HepG2 (cell line): ENCODE results near the gene PARK7. TPM values are rescaled to one million over a fixed set of nuclear protein-coding genes. Genes with fewer than 3 reads are reported as not detected.
A peak's percentile ranks its signal among the peaks of the same experiment; 100 is the strongest.

Experiments
- ATAC-seq: fragments of 200-7000 bp; cut with Tn5 transposase; 3 replicates; pipeline ENCODE4 v1.9.1; 2020; ENCODE audit warnings: mild to moderate bottlenecking, moderate library complexity
- BruUV-seq: library from RNA; stranded (reverse); fragments of 400-500 nt; replicated peaks from 2 replicates; lab custom pipeline; 2021; lab: Mats Ljungman, UMichigan
- CTCF ChIA-PET: fragments of 300-600 bp; formaldehyde crosslinking; extraction: SDS; loops from one replicate; lab custom pipeline; 2021; ENCODE audit warnings: low total read pairs, inconsistent platforms, low intra/inter-chr PET ratio; lab: Yijun Ruan, JAX
- POLR2A ChIA-PET: fragments of 350-600 bp; sonication (Branson Sonifier 250); formaldehyde crosslinking; loops from one replicate; lab custom pipeline; 2020; ENCODE audit warnings: antibody characterized with exemption, inconsistent platforms; lab: Yijun Ruan, JAX
- DNase-seq: peaks from one replicate; pipeline ENCODE4 v3.0.0-alpha.2; 2015; ENCODE audit warnings: low spot score
- FAIRE-seq: peaks from 3 replicates; lab custom pipeline; 2011; peaks lifted over from hg19 to GRCh38; lab: Jason Lieb, UNC
- H2AFZ ChIP-seq: one replicate; pipeline ENCODE4 v1.6.1; 2011; ENCODE audit warnings: low read length, inconsistent platforms
- H3K27ac ChIP-seq: fragments of 300-600 bp; 3 replicates; pipeline ENCODE4 v1.8.0; 2011; ENCODE audit warnings: mixed run types, mild to moderate bottlenecking, mixed read lengths, low read length, inconsistent platforms; ENCODE audit not compliant: insufficient read depth; ENCODE audit errors: extremely low read length
- H3K27me3 ChIP-seq, 2 experiments: fragments of 200-600 bp in 1 of 2; 2 replicates in 1 of 2; 3 replicates in 1 of 2; pipeline versions ENCODE4 v1.6.0 to v1.8.0; 2011; ENCODE audit warnings: low read length in 2 of 2, mild to moderate bottlenecking in 2 of 2, moderate library complexity in 2 of 2, inconsistent platforms in 1 of 2; ENCODE audit not compliant: insufficient read depth in 2 of 2, control insufficient read depth in 1 of 2
- H3K36me3 ChIP-seq, 2 experiments: fragments of 200-600 bp in 1 of 2; replicated peaks in 1 of 2; 2 replicates in 1 of 2; 3 replicates in 1 of 2; pipeline versions ENCODE4 v1.5.1 to v1.8.0; 2011; ENCODE audit warnings: low read length in 2 of 2, inconsistent platforms in 1 of 2; ENCODE audit not compliant: insufficient read depth in 2 of 2, control insufficient read depth in 1 of 2
- H3K4me1 ChIP-seq: 2 replicates; pipeline ENCODE4 v1.5.1; 2012; ENCODE audit warnings: low read length, inconsistent platforms; ENCODE audit not compliant: insufficient read depth
- H3K4me2 ChIP-seq: 2 replicates; pipeline ENCODE4 v1.6.0; 2011; ENCODE audit warnings: low read depth, low read length, inconsistent platforms
- H3K4me3 ChIP-seq, 3 experiments: fragments of 200-600 bp in 1 of 3; sonication (generic), shearing (Covaris generic) in 1 of 3; replicated peaks in 1 of 3; 2 replicates each; pipeline ENCODE4 v1.5.1; 2011 to 2016; ENCODE audit warnings: low read length in 3 of 3, inconsistent platforms in 2 of 3, low read depth in 2 of 3, mild to moderate bottlenecking in 2 of 3, control low read depth in 1 of 3, mixed read lengths in 1 of 3; ENCODE audit not compliant: insufficient read depth in 1 of 3
- H3K79me2 ChIP-seq: one replicate; pipeline ENCODE4 v1.6.1; 2011; ENCODE audit warnings: low read length, inconsistent platforms; ENCODE audit not compliant: insufficient read depth
- H3K9ac ChIP-seq: 2 replicates; pipeline ENCODE4 v1.6.0; 2011; ENCODE audit warnings: mild to moderate bottlenecking, low read depth, low read length, inconsistent platforms; ENCODE audit not compliant: insufficient read depth
- H3K9me3 ChIP-seq: 2 replicates; pipeline ENCODE4 v1.5.1; 2012; ENCODE audit warnings: mild to moderate bottlenecking, low read length
- H4K20me1 ChIP-seq: 2 replicates; pipeline ENCODE4 v1.6.0; 2011; ENCODE audit warnings: inconsistent platforms, mild to moderate bottlenecking, low read length, moderate library complexity; ENCODE audit not compliant: insufficient read depth
- AGO2 ChIP-seq: fragments of 200-400 bp; formaldehyde crosslinking; optimal IDR thresholded peaks from 2 replicates; pipeline ENCODE3; 2017; ENCODE audit warnings: mild to moderate bottlenecking, low read depth, low read length, moderate library complexity
- NFKBIZ ChIP-seq: IDR thresholded peaks from 2 replicates; pipeline ENCODE4 v1.6.1; 2018; ENCODE audit warnings: missing genetic modification reagents, missing compliant biosample characterization
- POLR2AphosphoS5 ChIP-seq: IDR thresholded peaks from 2 replicates; pipeline ENCODE4 v1.6.1; 2012; ENCODE audit warnings: low read depth, low read length
- PPARG ChIP-seq: conservative IDR thresholded peaks from 2 replicates; pipeline ENCODE4 v1.6.1; 2016; ENCODE audit warnings: missing biosample characterization, missing genetic modification reagents
- RBM22 ChIP-seq: fragments of 200-400 bp; formaldehyde crosslinking; optimal IDR thresholded peaks from 2 replicates; pipeline ENCODE3; 2017; ENCODE audit warnings: mild to moderate bottlenecking, low read length, moderate library complexity
- REXO4 ChIP-seq: sonication (generic); formaldehyde crosslinking; IDR thresholded peaks from 2 replicates; pipeline ENCODE4 v1.8.0; 2022; ENCODE audit warnings: missing genetic modification reagents, mild to moderate bottlenecking, borderline replicate concordance
- ZKSCAN1 ChIP-seq: fragments of 150-350 bp; IDR thresholded peaks from 2 replicates; pipeline ENCODE4 v1.6.1; 2014; ENCODE audit warnings: low read length
- ZNF513 ChIP-seq: sonication (generic); formaldehyde crosslinking; conservative IDR thresholded peaks from 2 replicates; pipeline ENCODE4 v1.5.0; 2020; ENCODE audit warnings: missing genetic modification reagents
- ZNF549 ChIP-seq: sonication (generic); formaldehyde crosslinking; IDR thresholded peaks from 2 replicates; pipeline ENCODE4 v1.5.0; 2020; ENCODE audit warnings: missing genetic modification reagents
- ZNF850 ChIP-seq: sonication (generic); formaldehyde crosslinking; conservative IDR thresholded peaks from 2 replicates; pipeline ENCODE4 v1.9.0; 2021; ENCODE audit warnings: mild to moderate bottlenecking, missing genetic modification reagents
- WGBS: methylation state at CpG from one replicate; pipeline ENCODE4 v1.1.6; 2017; ENCODE audit warnings: low lambda C conversion rate; 5-methylcytosine and 5-hydroxymethylcytosine counted together
- in situ Hi-C: cut with HindIII; loops from 2 replicates; pipeline ENCODE4 v1.10.0; 2017; ENCODE audit warnings: low pct_unique_long_range_greater_than_20kb; ENCODE audit not compliant: extremely low pct_ligation_motif_present
- intact Hi-C: fragments of 100-400 bp; cut with micrococcal nuclease; formaldehyde crosslinking; loops from one replicate; pipeline ENCODE4 v1.10.0; 2022; ENCODE audit not compliant: unreplicated experiment
- polyA plus RNA-seq, 8 experiments: library from polyadenylated mRNA; depleted of rRNA in 3 of 8; stranded (reverse) in 7 of 8; unstranded in 1 of 8; fragments of >200 nt; fragmentation: Illumina TruSeq in 4 of 8; extraction: Trizol in 4 of 8; gene quantifications; 2 replicates each; pipeline versions ENCODE4 v1.2.1 to v1.2.3, GENCODE V29; 2011 to 2016; ENCODE audit warnings: low read depth in 4 of 8, missing spikeins in 1 of 8, mixed read lengths in 1 of 8; ENCODE audit not compliant: insufficient read depth in 1 of 8
- total RNA-seq, 5 experiments: library from RNA; depleted of rRNA; stranded (reverse); fragments of >200 nt; fragmentation: Illumina TruSeq; extraction: Trizol; gene quantifications; 2 replicates each; pipeline ENCODE4 v1.2.3, GENCODE V29; 2016; ENCODE audit warnings: low read depth in 1 of 5
- TF ChIP-seq, protein P1 (sequence below): sonication (generic); formaldehyde crosslinking; IDR thresholded peaks from 2 replicates; pipeline ENCODE4 v1.4.0; 2020; ENCODE audit warnings: missing genetic modification reagents, borderline replicate concordance
- TF ChIP-seq, protein P2 (sequence below): sonication (generic); formaldehyde crosslinking; IDR thresholded peaks from one replicate; pipeline ENCODE4 v1.5.1; 2020; ENCODE audit warnings: mild to moderate bottlenecking, missing genetic modification reagents; ENCODE audit errors: not compliant biosample characterization

The PARK7 gene
- total and polyA plus RNA-seq, 2 of the 13 experiments (the other 11 are each of a cell fraction or from before 2014, with no cell fraction given): 212 to 296 TPM

- 97% methylated on average over 15 of the region's 15 CpGs for WGBS
- no peak overlapping the region for H2AFZ ChIP-seq
- in situ Hi-C loops (no loop called here), intact Hi-C loops (no loop called here)
- no peak overlapping the region for H3K9ac ChIP-seq
- no peaks in the 10 kb centered on the region for H4K20me1 ChIP-seq
- FAIRE-seq: no peak
- CTCF ChIA-PET: no interaction called here
- peaks cover 3% of the 10 kb centered on the region for H3K79me2 ChIP-seq
- H3K4me1 ChIP-seq: 0 out of 2 replicates have a peak, but pooled peaks cover 5% of the 10 kb centered on the region
- no peaks in the 10 kb centered on the region for H3K9me3 ChIP-seq
- ATAC-seq: no peak
- H3K4me2 ChIP-seq: no peak overlapping the region
- H3K27ac ChIP-seq: no peak overlapping the region
- DNase-seq: no peak
- peaks cover 19 to 49% of the 10 kb centered on the region in 2 experiments for H3K36me3 ChIP-seq
- BruUV-seq: no TSS peak
- POLR2A ChIA-PET: no interaction called here
- no peaks in the 10 kb centered on the region; a peak in 1 of 5 replicates for H3K27me3 ChIP-seq
- H3K4me3 ChIP-seq: no peak overlapping the region
- no peak for TF ChIP-seq ZNF549 (CRISPR knock-in tag)
- TF ChIP-seq, protein P1, sequence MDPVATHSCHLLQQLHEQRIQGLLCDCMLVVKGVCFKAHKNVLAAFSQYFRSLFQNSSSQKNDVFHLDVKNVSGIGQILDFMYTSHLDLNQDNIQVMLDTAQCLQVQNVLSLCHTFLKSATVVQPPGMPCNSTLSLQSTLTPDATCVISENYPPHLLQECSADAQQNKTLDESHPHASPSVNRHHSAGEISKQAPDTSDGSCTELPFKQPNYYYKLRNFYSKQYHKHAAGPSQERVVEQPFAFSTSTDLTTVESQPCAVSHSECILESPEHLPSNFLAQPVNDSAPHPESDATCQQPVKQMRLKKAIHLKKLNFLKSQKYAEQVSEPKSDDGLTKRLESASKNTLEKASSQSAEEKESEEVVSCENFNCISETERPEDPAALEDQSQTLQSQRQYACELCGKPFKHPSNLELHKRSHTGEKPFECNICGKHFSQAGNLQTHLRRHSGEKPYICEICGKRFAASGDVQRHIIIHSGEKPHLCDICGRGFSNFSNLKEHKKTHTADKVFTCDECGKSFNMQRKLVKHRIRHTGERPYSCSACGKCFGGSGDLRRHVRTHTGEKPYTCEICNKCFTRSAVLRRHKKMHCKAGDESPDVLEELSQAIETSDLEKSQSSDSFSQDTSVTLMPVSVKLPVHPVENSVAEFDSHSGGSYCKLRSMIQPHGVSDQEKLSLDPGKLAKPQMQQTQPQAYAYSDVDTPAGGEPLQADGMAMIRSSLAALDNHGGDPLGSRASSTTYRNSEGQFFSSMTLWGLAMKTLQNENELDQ (CRISPR knock-in tag): no peak
- peak; percentile 11 for TF ChIP-seq RBM22
- no peak for TF ChIP-seq REXO4
- TF ChIP-seq ZNF513 (CRISPR knock-in tag): no peak
- TF ChIP-seq PPARG: no peak
- TF ChIP-seq, protein P2, sequence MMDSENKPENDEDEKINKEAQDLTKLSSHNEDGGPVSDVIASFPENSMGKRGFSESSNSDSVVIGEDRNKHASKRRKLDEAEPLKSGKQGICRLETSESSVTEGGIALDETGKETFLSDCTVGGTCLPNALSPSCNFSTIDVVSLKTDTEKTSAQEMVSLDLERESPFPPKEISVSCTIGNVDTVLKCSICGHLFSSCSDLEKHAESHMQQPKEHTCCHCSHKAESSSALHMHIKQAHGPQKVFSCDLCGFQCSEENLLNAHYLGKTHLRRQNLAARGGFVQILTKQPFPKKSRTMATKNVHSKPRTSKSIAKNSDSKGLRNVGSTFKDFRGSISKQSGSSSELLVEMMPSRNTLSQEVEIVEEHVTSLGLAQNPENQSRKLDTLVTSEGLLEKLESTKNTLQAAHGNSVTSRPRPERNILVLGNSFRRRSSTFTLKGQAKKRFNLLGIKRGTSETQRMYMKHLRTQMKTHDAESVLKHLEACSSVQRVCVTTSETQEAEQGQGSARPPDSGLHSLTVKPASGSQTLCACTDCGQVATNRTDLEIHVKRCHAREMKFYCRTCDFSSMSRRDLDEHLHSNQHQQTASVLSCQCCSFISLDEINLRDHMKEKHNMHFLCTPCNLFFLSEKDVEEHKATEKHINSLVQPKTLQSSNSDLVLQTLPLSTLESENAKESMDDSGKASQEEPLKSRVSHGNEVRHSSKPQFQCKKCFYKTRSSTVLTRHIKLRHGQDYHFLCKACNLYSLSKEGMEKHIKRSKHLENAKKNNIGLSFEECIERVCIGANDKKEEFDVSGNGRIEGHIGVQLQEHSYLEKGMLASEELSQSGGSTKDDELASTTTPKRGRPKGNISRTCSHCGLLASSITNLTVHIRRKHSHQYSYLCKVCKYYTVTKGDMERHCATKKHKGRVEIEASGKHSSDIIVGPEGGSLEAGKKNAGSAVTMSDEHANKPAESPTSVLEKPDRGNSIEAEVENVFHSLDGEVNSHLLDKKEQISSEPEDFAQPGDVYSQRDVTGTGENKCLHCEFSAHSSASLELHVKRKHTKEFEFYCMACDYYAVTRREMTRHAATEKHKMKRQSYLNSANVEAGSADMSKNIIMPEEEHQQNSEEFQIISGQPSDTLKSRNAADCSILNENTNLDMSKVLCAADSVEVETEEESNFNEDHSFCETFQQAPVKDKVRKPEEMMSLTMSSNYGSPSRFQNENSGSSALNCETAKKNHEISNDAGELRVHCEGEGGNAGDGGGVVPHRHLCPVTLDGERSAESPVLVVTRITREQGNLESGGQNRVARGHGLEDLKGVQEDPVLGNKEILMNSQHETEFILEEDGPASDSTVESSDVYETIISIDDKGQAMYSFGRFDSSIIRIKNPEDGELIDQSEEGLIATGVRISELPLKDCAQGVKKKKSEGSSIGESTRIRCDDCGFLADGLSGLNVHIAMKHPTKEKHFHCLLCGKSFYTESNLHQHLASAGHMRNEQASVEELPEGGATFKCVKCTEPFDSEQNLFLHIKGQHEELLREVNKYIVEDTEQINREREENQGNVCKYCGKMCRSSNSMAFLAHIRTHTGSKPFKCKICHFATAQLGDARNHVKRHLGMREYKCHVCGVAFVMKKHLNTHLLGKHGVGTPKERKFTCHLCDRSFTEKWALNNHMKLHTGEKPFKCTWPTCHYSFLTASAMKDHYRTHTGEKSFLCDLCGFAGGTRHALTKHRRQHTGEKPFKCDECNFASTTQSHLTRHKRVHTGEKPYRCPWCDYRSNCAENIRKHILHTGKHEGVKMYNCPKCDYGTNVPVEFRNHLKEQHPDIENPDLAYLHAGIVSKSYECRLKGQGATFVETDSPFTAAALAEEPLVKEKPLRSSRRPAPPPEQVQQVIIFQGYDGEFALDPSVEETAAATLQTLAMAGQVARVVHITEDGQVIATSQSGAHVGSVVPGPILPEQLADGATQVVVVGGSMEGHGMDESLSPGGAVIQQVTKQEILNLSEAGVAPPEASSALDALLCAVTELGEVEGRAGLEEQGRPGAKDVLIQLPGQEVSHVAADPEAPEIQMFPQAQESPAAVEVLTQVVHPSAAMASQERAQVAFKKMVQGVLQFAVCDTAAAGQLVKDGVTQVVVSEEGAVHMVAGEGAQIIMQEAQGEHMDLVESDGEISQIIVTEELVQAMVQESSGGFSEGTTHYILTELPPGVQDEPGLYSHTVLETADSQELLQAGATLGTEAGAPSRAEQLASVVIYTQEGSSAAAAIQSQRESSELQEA (CRISPR knock-in tag): no peak
- TF ChIP-seq ZNF850: no peak
- peak; percentile 44 for TF ChIP-seq AGO2
- TF ChIP-seq ZKSCAN1: 0 out of 2 replicates have a peak, but pooled peaks have one; percentile 47
- 0 out of 2 replicates have a peak, but pooled peaks have one; percentile 13 for TF ChIP-seq POLR2AphosphoS5
- no peak for TF ChIP-seq NFKBIZ (CRISPR knock-in tag)
Measured at GRCh38 chr1:7985851-7986612, 24.5 kb downstream of the PARK7 start.
